Measurements from ENCODE around the gene CNOT11.
"Not testable (repeated sequence)": the region's sequence is repeated elsewhere in the genome, so short reads cannot be mapped to it uniquely, and the experiment has no call there.

The CNOT11 gene

GRCh38 chr2:101252408-101253012 is at the start of gene CNOT11:
Gene CNOT11, plus strand, starts transcription at chr2:101252886. Its CDS starts 79 bp downstream, at chr2:101252965.
- peak; percentile 93 for DNase-seq (ENCODE audit: low read depth, low spot score)

- DNase-seq (ENCODE audit: low read depth, low spot score), result no peak
Observed at GRCh38 chr2:101204400-101205115, 48.1 kb upstream of the CNOT11 start.

GRCh38 chr2:101205521-101206479 is 46.9 kb upstream of the CNOT11 start:
- DNase-seq (ENCODE audit: low read depth, low spot score), result peak; percentile 42

- no peak for DNase-seq (ENCODE audit: low read depth, low spot score)
Observed at GRCh38 chr2:101208830-101209229, 43.9 kb upstream of the CNOT11 start.

GRCh38 chr2:101219246-101219645 is 33.4 kb upstream of the CNOT11 start:
- DNase-seq (ENCODE audit: low read depth, low spot score), result no peak

GRCh38 chr2:101220091-101220490 is 32.6 kb upstream of the CNOT11 start:
- not testable (repeated sequence) for DNase-seq (ENCODE audit: low read depth, low spot score)

- no peak for DNase-seq (ENCODE audit: low read depth, low spot score)
Observed at GRCh38 chr2:101223814-101224231, 28.9 kb upstream of the CNOT11 start.

- DNase-seq (ENCODE audit: low read depth, low spot score), result no peak
Observed at GRCh38 chr2:101230541-101231001, 22.1 kb upstream of the CNOT11 start.

- DNase-seq (ENCODE audit: low read depth, low spot score), result no peak
Observed at GRCh38 chr2:101231240-101231639, 21.4 kb upstream of the CNOT11 start.

- no peak for DNase-seq (ENCODE audit: low read depth, low spot score)
Observed at GRCh38 chr2:101231937-101232730, 20.6 kb upstream of the CNOT11 start.

GRCh38 chr2:101232770-101233169 is 19.9 kb upstream of the CNOT11 start:
- DNase-seq (ENCODE audit: low read depth, low spot score), result no peak

GRCh38 chr2:101234169-101234938 is 18.3 kb upstream of the CNOT11 start:
- no peak for DNase-seq (ENCODE audit: low read depth, low spot score)

- DNase-seq (ENCODE audit: low read depth, low spot score), result not testable (repeated sequence)
Observed at GRCh38 chr2:101235956-101236355, 16.7 kb upstream of the CNOT11 start.

GRCh38 chr2:101237944-101238343 is 14.7 kb upstream of the CNOT11 start:
- not testable (repeated sequence) for DNase-seq (ENCODE audit: low read depth, low spot score)

GRCh38 chr2:101238930-101239759 is 13.5 kb upstream of the CNOT11 start:
- DNase-seq (ENCODE audit: low read depth, low spot score), result no peak

GRCh38 chr2:101239760-101240118 is 12.9 kb upstream of the CNOT11 start:
- DNase-seq (ENCODE audit: low read depth, low spot score), result not testable (repeated sequence)

- DNase-seq (ENCODE audit: low read depth, low spot score), result not testable (repeated sequence)
Observed at GRCh38 chr2:101240694-101241093, 12.0 kb upstream of the CNOT11 start.

- DNase-seq (ENCODE audit: low read depth, low spot score), result no peak
Observed at GRCh38 chr2:101241158-101241557, 11.5 kb upstream of the CNOT11 start.

- not testable (repeated sequence) for DNase-seq (ENCODE audit: low read depth, low spot score)
Observed at GRCh38 chr2:101244373-101244772, 8.3 kb upstream of the CNOT11 start.
